ENCODE measurements around the gene KIAA1586. TPM values are rescaled to one million over a fixed set of nuclear protein-coding genes. Genes with fewer than 3 reads are reported as not detected.

KIAA1586 gene
- polyA plus RNA-seq, 2 donors: 2.0 to 2.5 TPM

DNA sequence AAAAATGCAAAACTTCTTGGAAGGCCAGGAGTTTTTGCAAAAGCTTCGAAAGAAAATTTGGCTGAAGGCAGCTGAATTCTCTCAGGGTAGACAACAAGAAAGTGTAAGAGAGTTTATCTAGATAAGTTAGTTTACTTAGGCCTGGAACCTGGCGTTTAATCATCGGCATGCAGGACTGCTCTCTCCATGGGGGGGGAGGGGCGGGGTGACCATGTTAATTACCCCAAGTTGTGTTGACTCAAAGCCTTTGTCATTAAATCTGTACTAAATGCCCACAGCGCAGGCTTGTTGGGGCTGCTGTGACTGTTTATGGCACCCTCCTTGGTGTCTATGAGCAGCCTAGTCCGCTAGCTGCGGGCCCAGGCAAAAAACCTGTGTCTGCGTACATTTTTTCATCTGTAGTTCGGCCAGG, 23.4 kb downstream of the KIAA1586 start:
- Histone ChIP-seq H3K4me1 (ENCODE audit: control insufficient read depth in 2 of 2, insufficient read depth in 2 of 2, low read length in 1 of 2) (no peaks in the 10 kb centered on the region), H3K9me3 (ENCODE audit: control insufficient read depth in 2 of 2, insufficient read depth in 1 of 2, low read depth in 1 of 2, low read length in 1 of 2) (no peaks in the 10 kb centered on the region), H3K27me3 (ENCODE audit: control insufficient read depth in 1 of 2, insufficient read depth in 2 of 2, low read length in 2 of 2) (no peaks in the 10 kb centered on the region), H3K27ac (ENCODE audit: low read depth in 2 of 2, low read length in 1 of 2) (no peak overlapping the region), H3K36me3 (ENCODE audit: control insufficient read depth in 2 of 2, insufficient read depth in 2 of 2, low read length in 1 of 2) (no peaks in the 10 kb centered on the region), H3K4me3 (ENCODE audit: low read depth in 1 of 2, low read length in 2 of 2) (no peak overlapping the region)
- 85 to 89% methylated on average over 9 of the region's 9 CpGs for WGBS, 2 donors

DNA sequence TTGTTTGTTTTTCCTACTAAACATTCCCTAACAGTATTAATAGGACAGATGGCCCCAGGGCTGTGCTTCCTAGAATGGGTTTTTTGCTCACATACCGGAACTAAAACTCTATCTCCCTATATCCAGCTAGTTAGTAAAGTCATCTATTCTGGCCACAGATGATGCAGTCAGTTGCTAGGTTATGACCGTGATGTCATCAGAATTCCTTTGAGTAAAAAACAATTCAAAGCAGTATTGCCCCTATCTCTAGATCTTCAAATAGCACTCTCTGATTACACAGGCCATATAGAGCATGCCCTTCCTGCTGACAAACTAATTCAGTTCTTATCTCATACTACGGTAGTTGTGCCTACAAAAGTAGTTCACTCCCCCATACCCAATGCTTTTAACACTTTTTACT, 25.6 kb downstream of the KIAA1586 start:
- no peaks in the 10 kb centered on the region for H3K27me3 ChIP-seq (ENCODE audit: control insufficient read depth in 1 of 2, insufficient read depth in 2 of 2, low read length in 2 of 2)
- H3K27ac ChIP-seq (ENCODE audit: low read depth in 2 of 2, low read length in 1 of 2): no peak overlapping the region
- no peak overlapping the region for H3K4me3 ChIP-seq (ENCODE audit: low read depth in 1 of 2, low read length in 2 of 2)
- WGBS, 2 donors: 84 to 94% methylated on average over 3 of the region's 3 CpGs
- no peaks in the 10 kb centered on the region for H3K4me1 ChIP-seq (ENCODE audit: control insufficient read depth in 2 of 2, insufficient read depth in 2 of 2, low read length in 1 of 2)
- H3K9me3 ChIP-seq (ENCODE audit: control insufficient read depth in 2 of 2, insufficient read depth in 1 of 2, low read depth in 1 of 2, low read length in 1 of 2): no peaks in the 10 kb centered on the region
- H3K36me3 ChIP-seq (ENCODE audit: control insufficient read depth in 2 of 2, insufficient read depth in 2 of 2, low read length in 1 of 2): no peaks in the 10 kb centered on the region

DNA sequence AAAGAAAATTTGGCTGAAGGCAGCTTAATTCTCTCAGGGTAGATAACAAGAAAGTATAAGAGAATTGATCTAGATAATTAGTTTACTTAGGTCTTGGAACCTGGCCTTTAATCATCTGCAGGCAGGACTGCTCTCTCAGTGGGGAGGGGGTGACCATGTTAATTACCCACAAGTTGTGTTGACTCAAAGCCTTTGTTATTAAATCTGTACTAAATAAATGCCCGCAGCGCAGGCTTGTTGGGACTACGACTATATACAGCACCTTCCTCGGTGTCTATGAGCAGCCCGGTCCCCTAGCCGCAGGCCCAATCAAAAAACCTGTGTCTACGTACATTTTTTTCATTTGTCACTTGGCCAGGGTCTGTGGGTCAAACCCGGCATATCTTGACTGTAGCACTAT, 27.9 kb downstream of the KIAA1586 start:
- whole genome bisulfite sequencing, 2 donors: 95% methylated on average over 8 of the region's 8 CpGs
- Histone ChIP-seq H3K9me3 (ENCODE audit: control insufficient read depth in 2 of 2, insufficient read depth in 1 of 2, low read depth in 1 of 2, low read length in 1 of 2) (no peaks in the 10 kb centered on the region), H3K27me3 (ENCODE audit: control insufficient read depth in 1 of 2, insufficient read depth in 2 of 2, low read length in 2 of 2) (no peaks in the 10 kb centered on the region), H3K27ac (ENCODE audit: low read depth in 2 of 2, low read length in 1 of 2) (no peak overlapping the region), H3K36me3 (ENCODE audit: control insufficient read depth in 2 of 2, insufficient read depth in 2 of 2, low read length in 1 of 2) (no peaks in the 10 kb centered on the region), H3K4me1 (ENCODE audit: control insufficient read depth in 2 of 2, insufficient read depth in 2 of 2, low read length in 1 of 2) (no peaks in the 10 kb centered on the region), H3K4me3 (ENCODE audit: low read depth in 1 of 2, low read length in 2 of 2) (no peak overlapping the region)

DNA sequence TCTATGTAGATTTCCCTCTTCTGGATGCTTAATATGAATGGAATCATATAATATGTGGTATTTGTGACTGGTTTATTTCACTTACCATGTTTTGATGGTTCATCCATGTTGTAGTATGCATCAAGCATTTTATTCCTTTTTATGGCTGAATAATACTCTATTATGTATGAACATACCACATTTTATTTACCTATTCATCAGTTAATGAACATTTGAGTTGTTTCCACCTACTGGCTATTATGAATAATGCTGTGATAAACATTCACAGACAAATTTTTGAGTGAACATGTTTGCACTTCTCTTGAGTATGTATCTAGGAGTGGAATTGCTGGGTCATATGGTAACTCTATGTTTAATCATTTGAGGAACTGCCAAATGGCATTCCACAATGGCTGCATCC, 28.6 kb downstream of the KIAA1586 start:
- no peak overlapping the region for H3K4me3 ChIP-seq (ENCODE audit: low read depth in 1 of 2, low read length in 2 of 2)
- H3K36me3 ChIP-seq (ENCODE audit: control insufficient read depth in 2 of 2, insufficient read depth in 2 of 2, low read length in 1 of 2): no peaks in the 10 kb centered on the region
- no peaks in the 10 kb centered on the region for H3K27me3 ChIP-seq (ENCODE audit: control insufficient read depth in 1 of 2, insufficient read depth in 2 of 2, low read length in 2 of 2)
- H3K4me1 ChIP-seq (ENCODE audit: control insufficient read depth in 2 of 2, insufficient read depth in 2 of 2, low read length in 1 of 2): no peaks in the 10 kb centered on the region
- H3K9me3 ChIP-seq (ENCODE audit: control insufficient read depth in 2 of 2, insufficient read depth in 1 of 2, low read depth in 1 of 2, low read length in 1 of 2): no peaks in the 10 kb centered on the region
- H3K27ac ChIP-seq (ENCODE audit: low read depth in 2 of 2, low read length in 1 of 2): no peak overlapping the region

DNA sequence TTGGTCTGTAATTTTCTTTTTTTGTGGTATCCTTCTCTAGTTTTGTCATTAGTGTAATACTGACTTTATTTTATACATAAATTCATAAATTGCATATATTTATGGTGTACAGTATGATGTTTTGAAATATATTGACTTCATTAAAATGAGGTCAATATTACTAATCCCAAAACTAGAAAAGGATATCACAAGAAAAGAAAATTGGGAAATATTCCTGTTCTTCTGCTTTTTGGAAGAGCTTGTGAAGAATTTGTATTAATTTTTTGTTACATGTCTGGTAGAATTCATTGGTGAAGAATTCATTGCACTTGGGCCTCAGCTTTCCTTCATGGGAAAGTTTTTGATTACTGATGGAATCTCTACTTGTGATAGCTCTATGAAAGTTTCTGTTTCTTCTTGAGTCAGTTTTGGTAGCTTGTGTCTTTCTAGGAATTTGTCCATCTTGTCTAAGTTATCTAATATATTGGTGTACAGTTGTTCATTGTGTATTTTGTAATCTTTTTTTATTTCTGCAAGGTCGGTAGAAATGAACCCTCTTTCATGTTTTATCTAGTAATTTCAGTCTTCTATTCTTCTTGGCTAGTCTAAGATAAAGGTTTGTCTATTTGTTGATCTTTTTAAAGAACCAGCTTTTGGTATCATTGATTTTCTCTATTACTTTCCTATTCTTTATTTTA, 32.2 kb downstream of the KIAA1586 start:
- Histone ChIP-seq H3K4me1 (ENCODE audit: control insufficient read depth in 2 of 2, insufficient read depth in 2 of 2, low read length in 1 of 2) (no peaks in the 10 kb centered on the region), H3K27me3 (ENCODE audit: control insufficient read depth in 1 of 2, insufficient read depth in 2 of 2, low read length in 2 of 2) (no peaks in the 10 kb centered on the region), H3K9me3 (ENCODE audit: control insufficient read depth in 2 of 2, insufficient read depth in 1 of 2, low read depth in 1 of 2, low read length in 1 of 2) (no peaks in the 10 kb centered on the region), H3K27ac (ENCODE audit: low read depth in 2 of 2, low read length in 1 of 2) (no peak overlapping the region), H3K4me3 (ENCODE audit: low read depth in 1 of 2, low read length in 2 of 2) (no peak overlapping the region), H3K36me3 (ENCODE audit: control insufficient read depth in 2 of 2, insufficient read depth in 2 of 2, low read length in 1 of 2) (no peaks in the 10 kb centered on the region)
- WGBS, 2 donors: 87 to 89% methylated on average over 1 of the region's 1 CpG

- H3K4me1 ChIP-seq (ENCODE audit: control insufficient read depth in 2 of 2, insufficient read depth in 2 of 2, low read length in 1 of 2): no peaks in the 10 kb centered on the region
- WGBS, 2 donors: 80 to 81% methylated on average over 2 of the region's 2 CpGs
- no peak overlapping the region for H3K27ac ChIP-seq (ENCODE audit: low read depth in 2 of 2, low read length in 1 of 2)
- no peaks in the 10 kb centered on the region for H3K36me3 ChIP-seq (ENCODE audit: control insufficient read depth in 2 of 2, insufficient read depth in 2 of 2, low read length in 1 of 2)
- no peak overlapping the region for H3K4me3 ChIP-seq (ENCODE audit: low read depth in 1 of 2, low read length in 2 of 2)
- H3K27me3 ChIP-seq (ENCODE audit: control insufficient read depth in 1 of 2, insufficient read depth in 2 of 2, low read length in 2 of 2): no peaks in the 10 kb centered on the region
- H3K9me3 ChIP-seq (ENCODE audit: control insufficient read depth in 2 of 2, insufficient read depth in 1 of 2, low read depth in 1 of 2, low read length in 1 of 2): no peaks in the 10 kb centered on the region
These were observed 39.0 kb downstream of the KIAA1586 start for GRCh38 chr6:57085471-57085870.

DNA sequence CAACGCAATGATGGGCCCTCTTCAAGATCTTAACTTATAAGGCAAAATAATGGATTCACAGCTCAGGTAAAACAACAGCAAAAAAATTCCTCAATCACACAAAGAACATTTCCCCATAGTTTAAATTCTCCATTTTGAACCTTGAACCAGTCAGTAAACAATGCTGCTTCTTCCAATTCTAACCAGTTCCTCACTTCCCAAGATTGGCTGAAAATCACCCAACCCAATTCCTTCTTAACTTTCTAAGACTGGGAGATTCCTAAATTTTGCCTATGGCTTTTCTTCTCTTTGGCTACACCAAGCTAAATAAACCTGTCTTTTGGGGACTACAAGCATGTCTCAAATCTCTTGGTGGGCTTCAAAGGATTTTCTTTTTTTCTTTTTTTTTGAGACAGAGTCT, 40.4 kb downstream of the KIAA1586 start:
- Histone ChIP-seq H3K27me3 (ENCODE audit: control insufficient read depth in 1 of 2, insufficient read depth in 2 of 2, low read length in 2 of 2) (no peaks in the 10 kb centered on the region), H3K4me1 (ENCODE audit: control insufficient read depth in 2 of 2, insufficient read depth in 2 of 2, low read length in 1 of 2) (no peaks in the 10 kb centered on the region), H3K27ac (ENCODE audit: low read depth in 2 of 2, low read length in 1 of 2) (no peak overlapping the region), H3K36me3 (ENCODE audit: control insufficient read depth in 2 of 2, insufficient read depth in 2 of 2, low read length in 1 of 2) (no peaks in the 10 kb centered on the region), H3K9me3 (ENCODE audit: control insufficient read depth in 2 of 2, insufficient read depth in 1 of 2, low read depth in 1 of 2, low read length in 1 of 2) (no peaks in the 10 kb centered on the region), H3K4me3 (ENCODE audit: low read depth in 1 of 2, low read length in 2 of 2) (no peak overlapping the region)
- WGBS, 2 donors: 89 to 94% methylated on average over 1 of the region's 1 CpG

GRCh38 chr6:57087916-57088315, 41.4 kb downstream of the KIAA1586 start:
- H3K9me3 ChIP-seq (ENCODE audit: control insufficient read depth in 2 of 2, insufficient read depth in 1 of 2, low read depth in 1 of 2, low read length in 1 of 2): no peaks in the 10 kb centered on the region
- no peaks in the 10 kb centered on the region for H3K4me1 ChIP-seq (ENCODE audit: control insufficient read depth in 2 of 2, insufficient read depth in 2 of 2, low read length in 1 of 2)
- no peak overlapping the region for H3K4me3 ChIP-seq (ENCODE audit: low read depth in 1 of 2, low read length in 2 of 2)
- no peak overlapping the region for H3K27ac ChIP-seq (ENCODE audit: low read depth in 2 of 2, low read length in 1 of 2)
- H3K36me3 ChIP-seq (ENCODE audit: control insufficient read depth in 2 of 2, insufficient read depth in 2 of 2, low read length in 1 of 2): no peaks in the 10 kb centered on the region
- H3K27me3 ChIP-seq (ENCODE audit: control insufficient read depth in 1 of 2, insufficient read depth in 2 of 2, low read length in 2 of 2): no peaks in the 10 kb centered on the region
- WGBS, 2 donors: 82 to 87% methylated on average over 4 of the region's 4 CpGs

DNA sequence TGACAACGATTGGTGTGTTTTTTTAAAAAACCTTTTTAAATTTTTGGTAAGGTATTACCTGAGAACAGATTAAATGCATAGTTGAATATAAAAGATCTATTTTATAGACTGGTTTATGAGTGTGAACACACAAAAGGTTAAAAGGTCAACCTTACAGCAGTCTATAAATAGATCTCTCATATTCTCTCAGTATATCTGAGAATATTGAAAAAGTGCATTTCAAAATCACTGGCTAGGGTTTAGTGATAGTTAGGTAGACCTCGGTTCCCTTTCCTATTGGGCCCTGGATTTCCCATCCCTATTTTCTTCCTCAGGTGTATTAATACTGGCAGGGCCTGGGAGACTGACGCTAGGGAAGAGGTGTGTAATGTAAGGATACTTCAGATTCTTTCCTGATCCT, 42.8 kb downstream of the KIAA1586 start:
- H3K36me3 ChIP-seq (ENCODE audit: control insufficient read depth in 2 of 2, insufficient read depth in 2 of 2, low read length in 1 of 2): no peaks in the 10 kb centered on the region
- 59 to 61% methylated on average over 3 of the region's 3 CpGs for WGBS, 2 donors
- H3K27ac ChIP-seq (ENCODE audit: low read depth in 2 of 2, low read length in 1 of 2): no peak overlapping the region
- H3K4me1 ChIP-seq (ENCODE audit: control insufficient read depth in 2 of 2, insufficient read depth in 2 of 2, low read length in 1 of 2): no peaks in the 10 kb centered on the region
- H3K4me3 ChIP-seq (ENCODE audit: low read depth in 1 of 2, low read length in 2 of 2): peak overlapping the region in 1 of 2 donors; percentile 52
- H3K9me3 ChIP-seq (ENCODE audit: control insufficient read depth in 2 of 2, insufficient read depth in 1 of 2, low read depth in 1 of 2, low read length in 1 of 2): no peaks in the 10 kb centered on the region
- H3K27me3 ChIP-seq (ENCODE audit: control insufficient read depth in 1 of 2, insufficient read depth in 2 of 2, low read length in 2 of 2): no peaks in the 10 kb centered on the region

- Histone ChIP-seq H3K4me3 (ENCODE audit: low read depth in 1 of 2, low read length in 2 of 2) (peak within 1 kb of the TSS; percentile 52 to 72), H3K9me3 (ENCODE audit: control insufficient read depth in 2 of 2, insufficient read depth in 1 of 2, low read depth in 1 of 2, low read length in 1 of 2) (no peaks in the 10 kb centered on the region), H3K36me3 (ENCODE audit: control insufficient read depth in 2 of 2, insufficient read depth in 2 of 2, low read length in 1 of 2) (no peaks in the 10 kb centered on the region), H3K4me1 (ENCODE audit: control insufficient read depth in 2 of 2, insufficient read depth in 2 of 2, low read length in 1 of 2) (no peaks in the 10 kb centered on the region), H3K27me3 (ENCODE audit: control insufficient read depth in 1 of 2, insufficient read depth in 2 of 2, low read length in 2 of 2) (no peaks in the 10 kb centered on the region), H3K27ac (ENCODE audit: low read depth in 2 of 2, low read length in 1 of 2) (peak within 1 kb of the TSS; percentile 87 to 90)
- 0% methylated on average over 43 to 51 of the region's 58 CpGs for WGBS, 2 donors
These were observed 43.4 kb downstream of the KIAA1586 start, which contains the start of gene ZNF451 for GRCh38 chr6:57089687-57090457. Gene ZNF451 (plus strand): TSS chr6:57090188. CDS start chr6:57090254, 66 bp downstream.
